ENCODE data around the gene SHISAL2A.
A peak's percentile ranks its signal among the peaks of the same experiment; 100 is the strongest.

The SHISAL2A gene

DNA sequence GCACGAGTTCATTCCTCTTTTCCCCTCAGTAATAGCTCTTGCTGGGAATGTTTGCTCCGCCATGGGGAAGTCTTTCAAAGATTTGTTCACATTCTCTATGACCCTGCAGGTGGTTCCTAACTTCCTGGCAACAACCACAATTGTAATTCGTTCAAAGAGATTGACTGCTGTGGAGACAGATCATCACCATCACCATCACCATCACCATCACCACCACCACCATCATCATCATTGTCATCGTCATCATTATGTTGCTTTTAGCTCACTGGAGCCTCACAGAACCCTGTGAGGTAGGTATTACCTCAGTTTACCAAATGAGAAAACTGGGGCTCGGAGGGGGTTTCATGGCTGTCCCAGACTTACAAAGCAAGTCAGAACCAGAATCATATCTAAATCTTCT is 34.3 kb downstream of the SHISAL2A start:
- DNase-seq (ENCODE audit: low spot score) (no peak), ATAC-seq (ENCODE audit: low read depth) (no peak)
- no peak overlapping the region for H3K4me3 ChIP-seq (ENCODE audit: severe bottlenecking)
- no peaks in the 10 kb centered on the region for H3K27me3 ChIP-seq (ENCODE audit: insufficient read depth, poor library complexity, severe bottlenecking)
- H3K9me3 ChIP-seq (ENCODE audit: severe bottlenecking): no peaks in the 10 kb centered on the region
- H3K36me3 ChIP-seq (ENCODE audit: low read depth): no peaks in the 10 kb centered on the region
- H3K4me1 ChIP-seq (ENCODE audit: insufficient read depth, poor library complexity, severe bottlenecking): peaks cover 42% of the 10 kb centered on the region
- TF ChIP-seq, protein P1, sequence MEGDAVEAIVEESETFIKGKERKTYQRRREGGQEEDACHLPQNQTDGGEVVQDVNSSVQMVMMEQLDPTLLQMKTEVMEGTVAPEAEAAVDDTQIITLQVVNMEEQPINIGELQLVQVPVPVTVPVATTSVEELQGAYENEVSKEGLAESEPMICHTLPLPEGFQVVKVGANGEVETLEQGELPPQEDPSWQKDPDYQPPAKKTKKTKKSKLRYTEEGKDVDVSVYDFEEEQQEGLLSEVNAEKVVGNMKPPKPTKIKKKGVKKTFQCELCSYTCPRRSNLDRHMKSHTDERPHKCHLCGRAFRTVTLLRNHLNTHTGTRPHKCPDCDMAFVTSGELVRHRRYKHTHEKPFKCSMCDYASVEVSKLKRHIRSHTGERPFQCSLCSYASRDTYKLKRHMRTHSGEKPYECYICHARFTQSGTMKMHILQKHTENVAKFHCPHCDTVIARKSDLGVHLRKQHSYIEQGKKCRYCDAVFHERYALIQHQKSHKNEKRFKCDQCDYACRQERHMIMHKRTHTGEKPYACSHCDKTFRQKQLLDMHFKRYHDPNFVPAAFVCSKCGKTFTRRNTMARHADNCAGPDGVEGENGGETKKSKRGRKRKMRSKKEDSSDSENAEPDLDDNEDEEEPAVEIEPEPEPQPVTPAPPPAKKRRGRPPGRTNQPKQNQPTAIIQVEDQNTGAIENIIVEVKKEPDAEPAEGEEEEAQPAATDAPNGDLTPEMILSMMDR (IDR thresholded peaks at IDR 0.05; ENCODE audit: poor library complexity, severe bottlenecking): no peak
- no peak overlapping the region for H3K27ac ChIP-seq (ENCODE audit: poor library complexity, severe bottlenecking)

DNA sequence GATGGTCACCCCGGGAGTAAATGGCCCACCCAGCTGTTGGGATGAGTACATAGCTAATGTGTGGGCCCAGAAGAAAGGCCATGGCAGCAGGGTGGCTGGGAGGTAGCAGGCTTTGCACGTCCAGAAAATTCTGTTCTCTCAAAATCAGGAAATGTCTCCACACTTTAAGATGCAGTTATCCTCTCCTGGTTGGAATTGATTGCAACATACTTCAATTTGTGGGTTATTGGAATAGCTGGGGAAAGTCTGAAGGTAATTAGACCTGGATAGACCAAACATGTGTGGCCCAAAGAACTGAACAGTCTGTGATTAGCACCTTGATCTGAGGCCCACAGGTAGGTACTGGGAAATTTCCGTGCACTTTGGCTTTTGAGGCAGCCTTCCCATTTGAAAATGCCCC is 35.0 kb downstream of the SHISAL2A start:
- Histone ChIP-seq H3K27ac (ENCODE audit: poor library complexity, severe bottlenecking) (peak overlapping the region; percentile 68), H3K4me1 (ENCODE audit: insufficient read depth, poor library complexity, severe bottlenecking) (peaks cover 40% of the 10 kb centered on the region), H3K9me3 (ENCODE audit: severe bottlenecking) (no peaks in the 10 kb centered on the region), H3K27me3 (ENCODE audit: insufficient read depth, poor library complexity, severe bottlenecking) (no peaks in the 10 kb centered on the region), H3K4me3 (ENCODE audit: severe bottlenecking) (no peak overlapping the region), H3K36me3 (ENCODE audit: low read depth) (no peaks in the 10 kb centered on the region)
- DNase-seq (ENCODE audit: low spot score): no peak
- no peak for ATAC-seq (ENCODE audit: low read depth)
- TF ChIP-seq, protein P1 (IDR thresholded peaks at IDR 0.05; ENCODE audit: poor library complexity, severe bottlenecking): no peak

DNA sequence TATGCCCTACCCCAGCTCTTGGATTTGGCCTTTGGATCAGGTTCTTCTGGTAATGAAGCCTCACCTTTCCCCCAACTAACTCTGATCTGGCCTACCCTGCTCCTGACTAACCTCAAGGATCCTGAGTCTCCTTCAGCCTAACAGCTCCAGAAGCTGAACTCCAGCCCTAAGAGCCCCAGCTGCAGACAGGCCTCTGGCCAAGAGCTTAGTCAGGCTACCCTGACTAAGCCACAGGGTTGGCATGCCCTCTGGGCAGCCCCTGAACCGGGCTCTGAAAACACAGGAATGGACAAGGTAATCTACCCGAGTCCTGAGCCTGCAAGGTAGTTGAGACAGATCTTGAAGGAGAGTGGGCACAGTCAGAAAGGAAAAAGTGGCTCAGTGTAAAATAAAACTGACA is 35.7 kb downstream of the SHISAL2A start:
- ATAC-seq (ENCODE audit: low read depth): peak; percentile 81
- Histone ChIP-seq H3K4me3 (ENCODE audit: severe bottlenecking) (no peak overlapping the region), H3K36me3 (ENCODE audit: low read depth) (no peaks in the 10 kb centered on the region), H3K4me1 (ENCODE audit: insufficient read depth, poor library complexity, severe bottlenecking) (peaks cover 36% of the 10 kb centered on the region), H3K27me3 (ENCODE audit: insufficient read depth, poor library complexity, severe bottlenecking) (no peaks in the 10 kb centered on the region), H3K9me3 (ENCODE audit: severe bottlenecking) (no peaks in the 10 kb centered on the region), H3K27ac (ENCODE audit: poor library complexity, severe bottlenecking) (peak overlapping the region; percentile 68)
- TF ChIP-seq, protein P1 (IDR thresholded peaks at IDR 0.05; ENCODE audit: poor library complexity, severe bottlenecking): no peak
- DNase-seq (ENCODE audit: low spot score): no peak

DNA sequence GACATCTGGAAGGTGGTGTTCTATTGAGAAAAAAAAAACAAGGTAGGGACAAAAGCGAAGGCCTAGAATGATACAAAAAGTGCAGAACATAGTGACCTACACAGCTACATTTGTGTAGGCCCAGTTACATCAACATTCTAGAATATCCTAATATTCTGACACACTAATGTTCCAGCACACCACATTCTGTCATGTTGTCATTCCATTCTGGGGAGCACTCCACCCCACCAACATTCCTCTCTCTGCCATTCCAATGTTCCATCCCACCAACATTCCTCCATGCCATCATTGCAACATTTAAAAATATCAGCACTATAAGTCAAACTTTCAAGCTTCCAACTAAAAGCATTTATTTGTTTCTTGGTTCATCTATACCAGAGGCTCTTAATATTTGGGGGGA is 36.7 kb downstream of the SHISAL2A start:
- Histone ChIP-seq H3K36me3 (ENCODE audit: low read depth) (no peaks in the 10 kb centered on the region), H3K9me3 (ENCODE audit: severe bottlenecking) (no peaks in the 10 kb centered on the region), H3K27ac (ENCODE audit: poor library complexity, severe bottlenecking) (peak overlapping the region; percentile 68), H3K4me1 (ENCODE audit: insufficient read depth, poor library complexity, severe bottlenecking) (peaks cover 41% of the 10 kb centered on the region), H3K27me3 (ENCODE audit: insufficient read depth, poor library complexity, severe bottlenecking) (no peaks in the 10 kb centered on the region), H3K4me3 (ENCODE audit: severe bottlenecking) (no peak overlapping the region)
- ATAC-seq (ENCODE audit: low read depth) (no peak), DNase-seq (ENCODE audit: low spot score) (no peak)
- TF ChIP-seq, protein P1 (IDR thresholded peaks at IDR 0.05; ENCODE audit: poor library complexity, severe bottlenecking): no peak

DNA sequence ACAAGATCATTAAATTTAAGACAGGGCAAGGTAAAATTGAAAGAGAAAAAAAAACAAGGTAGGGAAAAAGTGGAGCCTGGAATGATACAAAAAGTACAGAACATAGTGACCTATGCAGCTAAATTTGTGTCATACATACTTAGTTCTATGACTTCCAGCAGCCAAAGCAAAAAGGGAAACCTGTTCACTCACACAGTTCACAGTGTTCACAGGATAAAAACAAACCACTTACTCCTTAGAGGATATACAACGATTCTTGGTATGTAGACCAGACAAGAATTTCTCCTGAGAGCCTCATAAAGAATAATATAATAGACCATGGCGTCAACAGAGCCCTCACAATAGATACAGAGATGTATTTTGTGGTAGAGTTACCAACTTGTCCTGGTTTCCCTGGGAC is 37.6 kb downstream of the SHISAL2A start:
- TF ChIP-seq, protein P1 (IDR thresholded peaks at IDR 0.05; ENCODE audit: poor library complexity, severe bottlenecking): no peak
- H3K27ac ChIP-seq (ENCODE audit: poor library complexity, severe bottlenecking): peak overlapping the region; percentile 68
- H3K9me3 ChIP-seq (ENCODE audit: severe bottlenecking): no peaks in the 10 kb centered on the region
- no peak overlapping the region for H3K4me3 ChIP-seq (ENCODE audit: severe bottlenecking)
- no peaks in the 10 kb centered on the region for H3K36me3 ChIP-seq (ENCODE audit: low read depth)
- peaks cover 37% of the 10 kb centered on the region for H3K4me1 ChIP-seq (ENCODE audit: insufficient read depth, poor library complexity, severe bottlenecking)
- DNase-seq (ENCODE audit: low spot score) (no peak), ATAC-seq (ENCODE audit: low read depth) (no peak)
- H3K27me3 ChIP-seq (ENCODE audit: insufficient read depth, poor library complexity, severe bottlenecking): no peaks in the 10 kb centered on the region
